ENCODE results near the gene NABP2.

Gene NABP2

DNA sequence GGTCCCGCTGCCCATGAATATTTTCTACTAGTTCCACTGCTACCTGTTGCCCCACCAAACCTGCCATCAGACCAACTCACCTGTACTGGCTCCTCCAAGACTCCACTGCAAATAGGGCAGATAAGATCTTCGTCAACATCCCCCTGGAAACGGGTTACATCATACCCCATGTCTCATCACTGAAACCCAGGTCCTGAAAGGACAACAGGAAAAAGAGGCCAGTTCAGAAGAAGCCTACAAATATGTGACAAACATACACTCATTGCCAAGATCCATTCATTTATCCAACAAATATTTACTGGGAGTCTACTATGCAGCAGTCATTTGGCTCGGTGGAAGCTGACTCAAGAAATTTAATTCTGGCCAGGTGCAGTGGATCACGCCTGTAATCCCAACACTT lies 10.3 kb upstream of the NABP2 start:
- no peak for DNase-seq

DNA sequence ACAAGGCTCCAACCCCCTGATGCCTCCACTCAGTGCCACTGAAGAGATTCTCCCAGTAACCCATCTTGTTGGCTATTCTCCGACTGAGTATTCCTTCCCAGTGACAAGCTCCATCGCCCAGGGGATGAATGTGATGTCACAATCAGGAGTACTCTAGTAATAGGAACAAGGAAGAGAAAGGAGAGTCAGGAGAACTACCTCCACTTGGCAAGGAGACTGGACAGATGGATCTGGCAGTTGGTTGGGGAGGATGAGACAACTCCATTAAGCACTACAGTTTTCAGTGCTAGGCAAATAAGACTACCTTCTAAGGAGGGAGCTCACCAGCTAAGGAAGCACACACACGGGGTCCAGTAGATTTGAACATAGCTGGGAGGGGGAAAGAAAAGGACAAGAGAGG lies 7.7 kb upstream of the NABP2 start:
- no peak for DNase-seq

DNA sequence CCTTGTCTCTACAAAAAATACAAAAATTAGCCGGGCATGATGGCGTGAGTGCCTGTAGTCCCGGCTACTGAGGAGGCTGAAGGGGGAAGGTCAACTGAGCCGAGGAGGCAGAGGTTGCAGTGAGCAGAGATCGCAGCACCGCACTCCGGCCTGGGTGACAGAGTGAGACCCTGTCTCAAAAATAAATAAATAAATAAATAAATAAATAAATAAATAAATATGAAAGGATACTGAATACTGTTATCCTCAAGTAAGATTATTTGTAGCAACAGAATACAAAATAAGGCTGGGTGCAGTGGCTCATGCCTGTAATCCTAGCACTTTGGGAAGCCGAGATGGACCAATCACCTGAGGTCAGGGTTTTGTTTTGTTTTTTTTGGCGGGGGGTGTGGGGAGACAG lies 4.3 kb upstream of the NABP2 start:
- DNase-seq = no peak

DNA sequence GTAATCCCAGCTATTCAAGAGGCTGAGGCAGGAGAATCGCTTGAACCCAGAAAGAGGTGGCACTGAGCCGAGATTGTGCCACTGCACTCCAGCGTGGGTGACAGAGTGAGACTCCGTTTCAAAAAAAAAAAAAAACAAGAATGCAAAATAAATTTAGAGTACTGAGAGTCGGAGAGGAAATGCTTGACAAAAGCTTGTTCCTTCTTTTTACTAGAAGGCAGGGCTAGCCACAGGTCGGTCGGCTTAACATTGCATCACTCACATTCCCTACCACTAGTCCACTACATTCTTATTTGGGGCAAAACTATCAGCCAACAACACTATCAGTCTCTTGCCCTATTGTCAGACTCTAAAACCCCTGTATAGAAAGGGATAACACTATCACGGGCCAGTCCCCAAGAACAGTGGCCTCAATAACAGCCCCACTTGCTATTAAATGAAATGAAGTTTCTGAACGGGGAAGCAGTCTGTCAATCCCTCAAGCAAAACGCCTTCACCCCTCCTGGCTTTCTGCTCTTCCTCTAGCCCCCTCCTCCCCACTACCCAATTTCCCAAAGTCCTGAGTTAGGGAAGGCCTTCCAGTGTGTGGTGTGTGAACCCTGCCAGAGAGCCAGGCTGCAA lies 3.4 kb upstream of the NABP2 start:
- DNase-seq = no peak

DNA sequence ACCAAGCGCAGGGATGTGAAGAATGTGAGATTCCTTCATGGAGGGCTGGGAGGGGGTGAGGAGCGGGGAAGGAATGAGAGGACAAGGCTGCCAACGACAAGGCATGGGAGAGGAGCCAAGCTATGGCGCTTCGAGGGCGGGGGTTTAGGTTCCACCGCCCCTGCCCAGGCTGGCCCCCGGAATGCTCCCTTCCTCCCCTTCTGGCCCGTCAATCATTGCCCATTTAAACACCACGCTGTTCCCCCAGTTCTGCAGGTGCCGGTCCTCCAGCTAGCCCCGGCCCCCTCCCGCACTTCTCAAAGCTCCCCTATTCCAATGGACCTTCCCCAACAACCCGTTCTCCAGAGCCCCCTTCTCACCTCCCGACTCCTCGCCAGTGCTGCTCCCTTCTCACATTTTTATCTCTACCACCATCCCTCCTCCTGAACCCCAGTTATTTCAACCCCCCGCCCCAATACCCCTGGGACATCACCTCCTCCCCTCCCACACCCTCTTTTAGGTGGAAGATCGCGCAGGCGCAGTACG lies 2.8 kb upstream of the NABP2 start:
- peak in 1 of 2 experiments; percentile 39 for DNase-seq

DNA sequence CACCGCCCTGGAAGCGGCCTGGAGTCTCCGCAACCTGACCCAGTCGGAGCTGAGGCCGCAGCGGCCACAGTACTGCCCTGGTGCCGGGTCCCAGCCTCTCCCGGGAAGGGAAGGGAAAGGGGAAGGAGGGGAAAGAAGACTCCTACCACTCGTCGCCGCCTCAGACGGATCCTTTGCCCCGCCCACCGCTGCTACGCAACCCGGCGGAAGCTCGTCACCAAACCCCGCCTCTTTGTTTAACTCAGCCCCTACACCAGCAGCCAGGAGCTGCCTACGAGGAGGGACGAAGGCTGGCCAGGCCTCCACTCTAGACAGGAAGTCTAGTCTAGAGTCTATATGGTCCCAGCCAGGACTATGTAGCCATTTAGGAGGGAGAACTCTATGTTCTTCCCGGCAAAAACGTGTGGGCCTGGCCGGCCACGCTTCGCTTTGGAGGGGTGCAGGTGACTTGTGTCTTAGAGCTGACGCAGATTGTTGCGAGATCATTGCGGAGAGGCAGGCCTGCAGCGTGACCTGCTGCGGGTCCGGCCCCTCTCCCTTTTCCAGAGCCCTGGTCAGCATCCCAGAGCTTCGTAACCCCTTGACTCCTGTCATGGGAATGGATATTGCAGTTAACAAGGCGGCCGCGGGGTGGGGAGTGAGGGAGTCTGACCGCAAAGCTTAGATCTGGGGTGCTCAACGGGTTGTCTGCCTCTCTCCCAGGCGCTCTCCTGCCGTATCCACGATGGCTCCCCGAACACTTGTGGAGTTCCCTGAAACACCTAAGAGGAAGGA lies 2.2 kb upstream of the NABP2 start, which contains the start of gene RNF41:
RNF41 (minus strand) TSS at position 166 of the 774 bp plus-strand sequence. CDS start 7,875 bp downstream, outside the sequence.
- peak; percentile 83 to 96 for DNase-seq

DNA sequence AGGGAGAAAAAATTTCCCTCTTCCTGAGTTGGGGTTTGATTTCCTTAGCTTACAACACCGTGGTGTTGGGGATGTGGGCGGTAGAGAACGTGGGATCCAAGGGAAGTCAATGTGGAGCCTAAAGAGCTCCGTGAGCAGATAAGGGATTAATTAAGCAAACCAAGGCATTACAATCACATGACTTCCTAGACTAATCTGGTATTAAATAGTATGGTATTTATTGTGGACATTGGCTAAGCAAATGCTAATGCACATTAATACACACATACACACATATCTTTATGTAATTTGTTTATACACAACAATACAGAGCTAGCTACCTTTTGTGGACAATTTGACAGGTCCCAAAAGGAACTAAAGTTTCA lies 1.6 kb upstream of the NABP2 start:
- DNase-seq = no peak

DNA sequence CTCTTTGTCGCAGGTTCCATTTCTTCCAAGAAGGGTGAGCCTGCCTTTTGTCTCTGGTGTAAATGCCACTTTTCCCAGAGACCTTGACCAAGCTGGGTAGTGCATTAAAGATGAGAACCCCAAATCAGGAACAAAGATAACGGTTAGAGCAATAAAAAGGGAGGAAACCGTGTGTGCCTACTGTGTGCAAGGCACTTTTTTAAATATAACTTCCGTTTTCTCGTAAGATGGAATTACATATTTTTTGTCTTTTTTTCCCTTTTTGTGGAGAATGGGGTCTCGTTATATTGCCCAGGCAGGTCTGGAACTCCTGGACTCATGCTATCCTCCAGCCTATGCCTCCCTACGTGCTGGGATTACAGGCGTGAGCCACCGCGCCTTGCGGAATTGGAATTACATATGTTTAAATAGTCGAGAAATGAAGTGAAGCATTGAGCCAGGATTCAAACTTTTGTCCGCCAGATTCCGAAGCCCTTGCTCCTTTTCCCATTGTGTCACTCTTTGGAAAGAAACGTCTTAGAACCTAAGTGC lies 506 bp upstream of the NABP2 start:
- DNase-seq = no peak

DNA sequence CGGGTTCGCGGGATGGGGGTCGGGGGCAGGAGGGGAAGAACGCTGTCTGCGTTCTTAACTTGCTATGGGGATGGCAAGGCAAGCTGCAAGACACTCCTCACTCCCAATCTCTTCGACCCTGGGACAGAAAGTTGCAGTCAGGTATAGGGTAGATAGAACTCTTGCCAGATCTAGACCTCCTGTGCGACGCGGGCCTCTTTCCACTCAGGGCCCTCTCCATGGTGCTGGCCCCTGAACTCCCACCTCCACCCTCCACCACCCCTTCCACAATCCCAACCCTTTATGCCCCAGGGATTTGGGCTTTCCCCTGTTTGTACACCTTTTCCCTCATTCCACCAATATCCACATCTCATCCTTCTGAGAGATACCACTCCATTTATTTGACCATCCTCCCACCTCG lies 812 bp downstream of the NABP2 start:
- DNase-seq = no peak

DNA sequence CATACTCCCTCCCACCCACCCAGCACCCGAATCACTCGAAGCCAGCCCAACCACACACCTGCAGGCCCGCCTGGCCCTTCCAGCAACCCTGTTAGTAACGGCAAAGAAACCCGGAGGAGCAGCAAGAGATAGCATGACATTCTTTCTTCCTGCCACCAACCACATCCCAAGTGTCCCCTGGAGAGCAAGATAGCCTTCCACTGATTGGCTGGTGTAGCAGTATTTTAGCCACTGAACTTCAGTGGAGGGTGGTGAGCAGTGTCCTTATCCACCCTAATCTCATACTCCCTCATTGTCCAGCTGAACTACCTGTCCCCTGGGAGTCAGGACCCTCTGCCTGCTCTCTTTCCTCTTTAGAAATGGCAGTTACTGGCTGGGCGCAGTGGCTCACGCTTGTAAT lies 4.9 kb downstream of the NABP2 start:
- DNase-seq = no peak

DNA sequence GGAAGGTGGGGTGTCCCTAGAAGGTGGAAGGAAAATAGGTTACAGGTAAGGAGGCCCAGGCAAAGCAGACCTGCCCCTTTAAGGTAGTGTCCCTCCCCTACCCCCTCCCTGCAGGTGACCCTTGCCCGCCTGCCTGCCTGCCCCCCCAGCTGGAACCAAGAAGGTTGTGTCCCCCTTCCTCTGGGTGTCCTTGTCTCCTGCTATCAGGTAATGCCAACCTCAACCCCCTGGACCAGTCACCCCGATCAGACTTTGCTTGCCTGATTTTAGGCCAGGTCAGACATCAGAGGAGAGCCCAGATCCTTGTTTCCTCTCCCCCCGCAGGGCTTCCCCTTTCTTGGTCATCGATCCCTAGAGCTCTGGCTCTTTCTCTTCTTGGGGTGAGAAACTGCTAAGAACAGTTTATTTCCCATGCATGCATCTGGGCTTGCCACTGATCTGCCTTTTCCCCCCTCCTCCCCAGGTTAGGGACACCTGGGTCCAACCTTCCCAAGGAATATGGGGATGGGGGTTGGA lies 5.8 kb downstream of the NABP2 start, which contains the start of gene SLC39A5:
SLC39A5 (plus strand) TSS at position 136 of the 516 bp plus-strand sequence. CDS start 1,224 bp downstream, outside the sequence.
- no peak for DNase-seq

DNA sequence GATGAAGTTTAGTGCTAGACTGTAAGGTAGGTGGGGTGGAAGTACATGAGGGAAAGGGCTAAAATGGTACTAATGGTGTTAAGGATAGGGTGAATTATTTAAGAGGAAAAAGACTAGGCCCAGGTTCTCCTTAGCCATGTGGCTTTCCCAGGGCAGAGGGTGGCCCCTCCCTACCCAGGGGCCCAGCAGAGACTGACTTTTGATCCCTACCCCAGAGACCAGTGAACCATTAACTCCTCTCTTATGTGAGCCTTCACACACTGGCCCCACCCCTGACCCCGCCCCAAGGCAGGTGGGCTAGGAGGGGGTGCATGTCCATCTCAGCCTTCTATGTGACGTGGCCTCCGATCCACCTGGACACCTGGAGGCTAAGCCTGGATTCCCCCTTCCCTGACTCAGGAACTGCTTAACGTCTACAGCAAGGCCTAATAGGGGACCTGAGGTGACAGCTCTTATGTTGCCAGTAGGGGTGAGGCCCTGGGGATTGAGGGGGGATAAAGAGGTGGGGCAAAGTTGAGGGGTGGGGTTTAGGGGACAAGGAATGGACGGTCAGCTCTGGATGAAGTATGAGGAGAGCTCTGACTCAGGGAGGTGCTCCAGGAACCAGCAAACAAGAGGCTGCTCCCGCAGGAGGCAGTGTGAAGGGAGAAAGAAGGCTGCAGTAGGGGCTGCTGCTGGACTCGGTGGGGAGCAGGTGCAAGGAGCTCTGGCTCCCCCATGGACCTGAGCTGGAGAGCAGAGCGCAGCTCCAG lies 6.5 kb downstream of the NABP2 start:
- no peak for DNase-seq

DNA sequence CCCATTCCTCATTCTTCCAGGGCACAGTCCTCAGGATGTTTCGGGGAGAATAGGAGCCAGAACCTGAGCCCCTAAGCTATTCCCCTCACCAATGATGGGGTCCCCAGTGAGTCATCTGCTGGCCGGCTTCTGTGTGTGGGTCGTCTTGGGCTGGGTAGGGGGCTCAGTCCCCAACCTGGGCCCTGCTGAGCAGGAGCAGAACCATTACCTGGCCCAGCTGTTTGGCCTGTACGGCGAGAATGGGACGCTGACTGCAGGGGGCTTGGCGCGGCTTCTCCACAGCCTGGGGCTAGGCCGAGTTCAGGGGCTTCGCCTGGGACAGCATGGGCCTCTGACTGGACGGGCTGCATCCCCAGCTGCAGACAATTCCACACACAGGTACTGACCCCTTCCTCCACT lies 7.0 kb downstream of the NABP2 start:
- DNase-seq = no peak

DNA sequence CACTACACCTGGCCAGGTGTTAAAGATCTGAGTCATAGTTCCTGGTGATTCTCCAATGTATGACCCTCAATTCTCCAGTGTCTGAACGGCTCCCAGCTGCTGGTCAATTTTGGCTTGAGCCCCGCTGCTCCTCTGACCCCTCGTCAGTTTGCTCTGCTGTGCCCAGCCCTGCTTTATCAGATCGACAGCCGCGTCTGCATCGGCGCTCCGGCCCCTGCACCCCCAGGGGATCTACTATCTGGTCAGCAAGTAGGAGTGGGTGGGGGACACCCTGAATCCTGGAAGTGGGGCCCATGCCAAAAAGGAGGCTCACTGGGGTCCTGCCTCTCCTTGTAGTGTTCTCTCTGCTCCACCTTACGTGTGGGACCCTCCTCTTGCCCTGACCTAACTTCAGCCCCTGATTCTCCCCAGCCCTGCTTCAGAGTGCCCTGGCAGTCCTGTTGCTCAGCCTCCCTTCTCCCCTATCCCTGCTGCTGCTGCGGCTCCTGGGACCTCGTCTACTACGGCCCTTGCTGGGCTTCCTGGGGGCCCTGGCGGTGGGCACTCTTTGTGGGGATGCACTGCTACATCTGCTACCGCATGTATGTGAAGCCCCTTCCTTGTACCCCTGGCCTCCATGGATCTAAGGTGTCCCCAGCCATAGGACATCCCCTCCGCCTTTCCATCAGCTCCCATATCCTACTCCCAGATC lies 10.7 kb downstream of the NABP2 start:
- DNase-seq = no peak

DNA sequence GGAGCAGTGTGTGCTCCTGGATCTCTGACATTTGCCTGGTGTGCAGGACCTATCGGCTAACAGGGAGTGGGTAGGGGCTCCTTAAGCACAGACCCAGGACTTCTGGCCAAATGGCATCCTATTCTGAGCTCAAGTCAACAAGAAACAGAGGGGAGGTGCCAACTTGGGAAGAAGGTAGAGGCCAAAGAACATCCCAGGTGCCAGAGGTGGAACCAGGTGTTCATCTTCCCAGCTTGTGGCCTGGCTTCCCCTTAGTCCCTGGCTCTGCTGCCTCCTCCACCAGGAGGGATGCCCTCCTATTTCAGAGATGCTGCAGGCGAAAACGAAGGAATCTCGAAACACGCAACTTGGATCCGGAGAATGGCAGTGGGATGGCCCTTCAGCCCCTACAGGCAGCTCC lies 11.9 kb downstream of the NABP2 start:
- no peak for DNase-seq

DNA sequence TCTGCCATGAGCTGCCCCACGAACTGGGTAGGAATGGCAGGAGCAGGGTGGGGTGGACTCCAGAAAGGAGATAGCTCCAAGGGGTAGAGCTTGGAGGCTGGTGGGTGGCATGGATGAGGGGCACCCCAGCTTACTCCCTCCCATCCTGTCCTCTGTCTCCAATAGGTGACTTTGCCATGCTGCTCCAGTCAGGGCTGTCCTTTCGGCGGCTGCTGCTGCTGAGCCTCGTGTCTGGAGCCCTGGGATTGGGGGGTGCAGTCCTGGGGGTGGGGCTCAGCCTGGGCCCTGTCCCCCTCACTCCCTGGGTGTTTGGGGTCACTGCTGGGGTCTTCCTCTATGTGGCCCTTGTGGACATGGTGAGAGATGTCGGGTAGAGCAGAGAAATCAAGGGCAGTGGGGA lies 12.8 kb downstream of the NABP2 start:
- no peak for DNase-seq

DNA sequence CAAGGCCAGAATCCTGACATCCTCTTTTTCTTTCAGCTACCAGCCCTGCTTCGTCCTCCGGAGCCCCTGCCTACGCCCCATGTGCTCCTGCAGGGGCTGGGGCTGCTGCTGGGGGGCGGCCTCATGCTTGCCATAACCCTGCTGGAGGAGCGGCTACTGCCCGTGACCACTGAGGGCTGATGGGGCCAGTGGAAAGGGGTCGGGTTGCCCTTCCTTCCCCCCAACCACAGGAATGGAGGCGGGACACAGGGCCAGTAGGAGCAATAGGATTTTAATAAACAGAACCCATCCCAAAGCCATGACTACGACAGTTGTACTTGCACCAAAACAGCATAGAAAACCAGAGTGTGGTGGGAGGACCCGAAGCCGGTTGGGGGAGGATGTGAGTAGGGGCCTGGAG lies 13.4 kb downstream of the NABP2 start:
- DNase-seq = no peak

DNA sequence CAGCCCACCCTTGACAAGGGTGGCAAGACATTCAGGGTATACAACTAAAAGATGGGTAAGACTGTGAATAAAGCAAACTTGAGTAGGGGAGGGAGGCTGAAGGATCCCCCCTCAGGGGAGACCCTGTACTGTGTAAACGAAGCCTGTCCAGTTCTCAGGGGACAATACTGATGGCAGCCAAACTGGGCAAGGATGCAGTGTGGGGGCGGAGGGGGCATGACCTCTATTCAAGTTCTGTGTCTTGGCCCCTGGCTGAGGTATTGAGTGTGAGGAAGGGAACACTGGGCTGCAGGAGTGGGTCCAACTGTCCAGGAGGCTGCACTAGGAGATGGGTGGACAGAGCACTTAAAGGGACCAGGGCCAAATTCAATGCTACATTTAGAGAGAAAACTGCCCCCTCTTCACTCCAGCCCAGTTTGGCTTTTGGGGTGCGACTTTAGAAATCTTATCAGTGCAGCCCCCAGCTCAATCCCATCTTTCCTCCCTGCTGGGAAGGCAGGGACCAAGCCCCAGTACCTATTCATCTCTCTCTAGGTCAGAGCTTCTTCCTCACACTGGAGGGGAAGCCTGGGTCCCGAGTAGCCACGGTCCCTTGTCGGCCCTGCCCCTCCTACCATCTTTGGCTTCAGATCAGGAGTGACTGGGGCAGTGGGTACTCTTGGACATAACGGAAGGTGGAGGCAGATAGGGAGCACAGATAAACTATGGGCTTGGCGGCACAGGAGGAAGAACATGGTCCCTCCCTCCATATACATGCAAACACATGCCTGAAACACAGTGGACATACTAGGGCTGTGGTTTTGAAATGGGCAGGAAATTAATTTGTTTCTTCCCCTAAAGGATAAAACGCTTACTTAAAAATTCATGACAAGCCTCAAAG lies 17.5 kb downstream of the NABP2 start:
- no peak for DNase-seq

DNA sequence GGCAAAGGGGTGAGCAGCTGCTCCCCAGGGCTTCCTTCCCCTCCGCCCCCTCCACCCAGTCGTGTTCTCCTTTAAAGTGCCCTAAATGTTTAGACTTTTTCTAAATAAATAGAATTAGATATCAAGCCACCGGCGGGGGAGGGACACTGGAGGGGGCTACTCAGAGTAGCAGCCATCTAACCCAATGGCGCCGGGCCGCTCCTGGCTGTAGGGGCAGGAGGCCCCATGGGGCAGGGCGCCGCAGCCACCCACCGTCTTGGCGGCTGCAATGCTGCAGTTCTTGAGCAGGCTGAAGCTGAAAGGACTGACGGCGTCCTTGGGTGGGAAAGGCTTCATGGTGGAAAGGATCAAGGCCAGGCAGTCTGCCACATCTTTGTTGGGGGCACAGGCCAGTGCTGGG lies 18.8 kb downstream of the NABP2 start:
- no peak for DNase-seq

DNA sequence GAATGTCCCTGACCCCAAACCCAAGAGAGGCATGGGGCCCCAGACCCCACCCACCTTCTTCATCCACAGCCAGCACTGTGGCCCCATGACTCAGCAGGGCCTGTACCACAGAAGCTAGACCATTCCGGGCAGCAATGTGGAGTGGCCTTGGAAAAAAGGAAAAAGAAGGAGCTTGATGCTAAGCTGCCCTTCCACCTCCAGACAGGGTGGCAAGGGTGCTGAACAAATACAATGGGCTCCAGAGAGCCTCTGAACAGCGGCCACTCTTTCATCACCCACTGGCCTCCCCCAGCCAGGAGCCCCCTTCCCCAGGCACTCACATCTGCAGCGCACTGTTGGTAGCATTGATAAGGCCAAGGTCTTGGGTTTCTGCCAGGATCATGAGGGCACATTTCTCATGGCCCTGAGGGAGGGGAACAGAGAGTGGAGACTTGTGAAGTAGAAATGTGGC lies 19.6 kb downstream of the NABP2 start:
- no peak for DNase-seq

DNA sequence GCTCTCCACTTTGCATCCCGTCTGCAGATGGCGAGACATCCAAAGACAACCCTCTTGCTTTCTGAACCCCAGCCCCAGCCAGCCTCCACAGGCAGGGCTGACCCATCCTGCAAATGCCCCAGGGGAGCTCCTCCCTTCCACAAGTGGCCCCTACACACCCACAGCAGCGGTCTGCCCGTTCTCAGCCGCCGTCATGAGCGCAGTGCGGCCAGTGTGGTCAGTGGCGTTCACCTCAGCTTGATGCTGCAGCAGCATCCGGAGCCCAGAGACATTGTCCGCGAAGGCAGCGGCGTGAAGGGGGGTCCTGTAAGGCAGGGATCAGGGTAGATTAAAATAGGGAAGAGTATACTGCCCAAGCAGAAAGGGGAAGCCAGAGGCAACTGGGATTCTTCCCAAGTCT lies 20.4 kb downstream of the NABP2 start:
- no peak for DNase-seq

All from SW 1271 (cell line).